H9 (cell line): ENCODE measurements around the gene TAF11L3. TPM values are rescaled to one million over a fixed set of nuclear protein-coding genes. Genes with fewer than 3 reads are reported as not detected.

Experiments
- DNase-seq: peaks from one replicate; pipeline ENCODE4 v3.0.0-alpha.2; 2017
- H2AFZ ChIP-seq: one replicate; pipeline ENCODE4 v1.6.1; 2013; ENCODE audit warnings: mild to moderate bottlenecking, low read length, control low read depth, moderate library complexity
- H2AK5ac ChIP-seq: 2 replicates; pipeline ENCODE4 v1.6.1; 2013; ENCODE audit warnings: low read length, control low read depth, mixed read lengths; ENCODE audit not compliant: insufficient read length
- H2BK120ac ChIP-seq: one replicate; pipeline ENCODE4 v1.6.1; 2013; ENCODE audit warnings: low read depth, mild to moderate bottlenecking, low read length, control low read depth, inconsistent platforms; ENCODE audit not compliant: poor library complexity, severe bottlenecking
- H2BK12ac ChIP-seq: 2 replicates; pipeline ENCODE4 v1.6.1; 2013; ENCODE audit warnings: low read length, control low read depth, mixed read lengths, low read depth; ENCODE audit not compliant: insufficient read length
- H2BK15ac ChIP-seq: 2 replicates; pipeline ENCODE4 v1.6.1; 2013; ENCODE audit warnings: low read depth, low read length, control low read depth
- H2BK20ac ChIP-seq: one replicate; pipeline ENCODE4 v1.6.1; 2013; ENCODE audit warnings: low read depth, mild to moderate bottlenecking, low read length, control low read depth, inconsistent platforms; ENCODE audit not compliant: poor library complexity, severe bottlenecking
- H2BK5ac ChIP-seq: 2 replicates; pipeline ENCODE4 v1.6.1; 2013; ENCODE audit warnings: low read length, control low read depth, mixed read lengths; ENCODE audit not compliant: insufficient read length
- H3K14ac ChIP-seq: 2 replicates; pipeline ENCODE4 v1.6.1; 2013; ENCODE audit warnings: low read length, control low read depth; ENCODE audit not compliant: insufficient read depth
- H3K18ac ChIP-seq: 2 replicates; pipeline ENCODE4 v1.6.1; 2013; ENCODE audit warnings: low read depth, mild to moderate bottlenecking, mixed read lengths, low read length, control low read depth; ENCODE audit not compliant: insufficient read length
- H3K23ac ChIP-seq: 2 replicates; pipeline ENCODE4 v1.6.1; 2013; ENCODE audit warnings: low read length, control low read depth, mixed read lengths, low read depth; ENCODE audit not compliant: insufficient read length
- H3K23me2 ChIP-seq: 2 replicates; pipeline ENCODE4 v1.6.1; 2013; ENCODE audit warnings: low read depth, mild to moderate bottlenecking, mixed read lengths, low read length, control low read depth; ENCODE audit not compliant: insufficient read length, poor library complexity, severe bottlenecking
- H3K27ac ChIP-seq: 2 replicates; pipeline ENCODE4 v1.5.1; 2013; ENCODE audit warnings: low read length, control low read depth, mixed read lengths, low read depth; ENCODE audit not compliant: insufficient read length
- H3K27me3 ChIP-seq: 2 replicates; pipeline ENCODE4 v1.6.1; 2013; ENCODE audit warnings: low read length, control low read depth, inconsistent platforms; ENCODE audit not compliant: insufficient read depth
- H3K4ac ChIP-seq: 2 replicates; pipeline ENCODE4 v1.6.1; 2013; ENCODE audit warnings: low read depth, mild to moderate bottlenecking, control low read depth, inconsistent platforms, low read length, moderate library complexity
- H3K4me1 ChIP-seq: 2 replicates; pipeline ENCODE4 v1.6.1; 2013; ENCODE audit warnings: low read length, control low read depth, inconsistent platforms; ENCODE audit not compliant: insufficient read depth
- H3K4me2 ChIP-seq: 2 replicates; pipeline ENCODE4 v1.6.1; 2013; ENCODE audit warnings: low read length, control low read depth, mixed read lengths; ENCODE audit not compliant: insufficient read length, insufficient read depth
- H3K56ac ChIP-seq: 2 replicates; pipeline ENCODE4 v1.6.1; 2013; ENCODE audit warnings: low read depth, mild to moderate bottlenecking, mixed read lengths, low read length, control low read depth; ENCODE audit not compliant: insufficient read length
- H3K79me1 ChIP-seq: 2 replicates; pipeline ENCODE4 v1.6.1; 2013; ENCODE audit warnings: low read depth, mild to moderate bottlenecking, moderate library complexity, low read length, control low read depth, inconsistent platforms; ENCODE audit not compliant: insufficient read depth, poor library complexity, severe bottlenecking
- H3K79me2 ChIP-seq: 2 replicates; pipeline ENCODE4 v1.6.1; 2013; ENCODE audit warnings: low read length, control low read depth, inconsistent platforms; ENCODE audit not compliant: insufficient read depth
- H3K9ac ChIP-seq: 2 replicates; pipeline ENCODE4 v1.6.1; 2013; ENCODE audit warnings: low read length, control low read depth, mixed read lengths; ENCODE audit not compliant: insufficient read length; ENCODE audit errors: extremely low read depth
- H3K9me3 ChIP-seq: one replicate; pipeline ENCODE4 v1.6.1; 2013; ENCODE audit warnings: low read depth, low read length, inconsistent platforms; ENCODE audit not compliant: control insufficient read depth
- H3T11ph ChIP-seq: one replicate; pipeline ENCODE4 v1.6.1; 2013; ENCODE audit warnings: mild to moderate bottlenecking, low read length, control low read depth, inconsistent platforms
- H4K20me1 ChIP-seq: one replicate; pipeline ENCODE4 v1.6.1; 2013; ENCODE audit not compliant: control insufficient read depth, insufficient read length, insufficient read depth
- H4K5ac ChIP-seq: 2 replicates; pipeline ENCODE4 v1.6.1; 2013; ENCODE audit warnings: low read depth, mild to moderate bottlenecking, mixed read lengths, low read length, control low read depth; ENCODE audit not compliant: insufficient read length
- H4K8ac ChIP-seq: replicated peaks from 2 replicates; pipeline ENCODE4 v1.6.1; 2013; ENCODE audit warnings: low read length, control low read depth, mixed read lengths, low read depth; ENCODE audit not compliant: insufficient read length
- H4K91ac ChIP-seq: 2 replicates; pipeline ENCODE4 v1.6.1; 2013; ENCODE audit warnings: low read depth, mild to moderate bottlenecking, moderate library complexity, mixed read lengths, low read length, control low read depth; ENCODE audit not compliant: insufficient read length
- H3K27ac Mint-ChIP-seq, 3 experiments: 2 replicates in 2 of 3; 3 replicates in 1 of 3; pipeline ENCODE4 v1.8.0; 2020 to 2021; ENCODE audit warnings: mixed read lengths in 3 of 3, mild to moderate bottlenecking in 1 of 3, moderate library complexity in 1 of 3
- H3K27me3 Mint-ChIP-seq: 2 replicates; pipeline ENCODE4 v1.8.0; 2021; ENCODE audit warnings: low read depth, mild to moderate bottlenecking, moderate library complexity, mixed read lengths
- H3K36me3 Mint-ChIP-seq, 3 experiments: 2 replicates in 2 of 3; 3 replicates in 1 of 3; pipeline ENCODE4 v1.8.0; 2020 to 2021; ENCODE audit warnings: low read depth in 3 of 3, mixed read lengths in 3 of 3; ENCODE audit not compliant: insufficient read depth in 1 of 3
- H3K4me1 Mint-ChIP-seq, 2 experiments: 2 replicates each; pipeline ENCODE4 v1.8.0; 2020; ENCODE audit warnings: mixed read lengths in 2 of 2
- H3K4me3 Mint-ChIP-seq, 2 experiments: 2 replicates in 1 of 2; 3 replicates in 1 of 2; pipeline ENCODE4 v1.8.0; 2020 to 2021; ENCODE audit warnings: mild to moderate bottlenecking in 2 of 2, mixed read lengths in 2 of 2, moderate library complexity in 1 of 2
- H3K9me3 Mint-ChIP-seq, 2 experiments: 2 replicates in 1 of 2; 3 replicates in 1 of 2; pipeline ENCODE4 v1.8.0; 2020; ENCODE audit warnings: mild to moderate bottlenecking in 2 of 2, mixed read lengths in 2 of 2, moderate library complexity in 1 of 2
- WGBS: extraction: QIAGEN DNeasy Blood & Tissue Kit; methylation state at CpG from one replicate; pipeline ENCODE4 v1.1.7; 2013; ENCODE audit warnings: missing lambda C conversion rate, low lambda C conversion rate, mixed read lengths; ENCODE audit not compliant: insufficient read length; ENCODE audit errors: extremely low coverage; 5-methylcytosine and 5-hydroxymethylcytosine counted together
- total RNA-seq: library from RNA; stranded (reverse); gene quantifications from 2 replicates; pipeline ENCODE4 v1.2.1, GENCODE V29; 2021
- TF ChIP-seq, protein P1 (sequence below): fragments of 200-600 bp; sonication (generic); conservative IDR thresholded peaks from 3 replicates; pipeline ENCODE4 v1.8.0; 2021; ENCODE audit warnings: antibody characterized with exemption, mild to moderate bottlenecking

Gene TAF11L3
- total RNA-seq, 1 experiment from 2014 or later, result not detected

DNA sequence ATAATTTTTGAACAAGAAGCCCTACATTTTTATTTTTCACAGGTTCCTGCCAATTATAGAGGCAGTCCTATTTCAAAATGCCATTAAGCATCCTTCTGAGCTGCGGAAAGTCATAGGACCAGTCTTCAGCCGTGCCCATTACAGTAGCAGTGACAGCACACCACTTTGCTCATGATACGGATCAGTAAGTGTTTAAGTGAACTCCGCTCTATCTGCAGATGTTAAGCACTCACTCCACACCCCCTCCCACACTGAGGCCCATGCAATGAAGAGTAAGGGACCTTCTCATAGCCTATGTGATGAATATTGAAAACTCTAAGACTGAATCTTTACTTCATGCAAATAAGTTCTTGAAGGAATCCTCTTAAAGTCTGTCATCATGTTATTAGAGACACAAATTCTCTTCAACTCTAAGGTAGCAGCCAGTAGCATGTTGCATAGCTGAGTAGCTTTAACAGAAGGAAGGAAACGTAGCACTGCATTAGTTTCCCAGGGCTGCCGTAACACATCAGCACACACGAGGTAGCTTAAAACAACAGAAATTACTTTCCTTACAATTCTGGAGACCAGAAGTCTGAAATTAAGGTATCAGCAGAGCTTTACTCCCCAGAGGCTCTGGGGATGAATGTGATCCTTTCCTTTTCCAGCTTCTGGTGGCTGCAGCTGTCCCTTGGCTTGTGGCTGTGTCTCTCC, 40.4 kb upstream of the TAF11L3 start:
- Histone ChIP-seq H3K23ac (no peak overlapping the region), H3K79me1 (no peaks in the 10 kb centered on the region), H3K4me1 (no peaks in the 10 kb centered on the region), H3K27ac (no peak overlapping the region), H2BK120ac (no peak overlapping the region), H2BK5ac (no peak overlapping the region), H2BK15ac (no peak overlapping the region), H3K23me2 (no peaks in the 10 kb centered on the region), H3K9ac (no peak overlapping the region), H3T11ph (no peak overlapping the region), H3K56ac (no peak overlapping the region), H3K4me2 (no peak overlapping the region), H4K5ac (no peak overlapping the region), H2AK5ac (no peak overlapping the region), H3K79me2 (no peaks in the 10 kb centered on the region), H2BK20ac (no peak overlapping the region), H2BK12ac (no peak overlapping the region), H3K4ac (no peak overlapping the region), H4K91ac (no peak overlapping the region), H3K18ac (no peak overlapping the region), H4K20me1 (no peaks in the 10 kb centered on the region), H3K14ac (no peak overlapping the region), H2AFZ (no peak overlapping the region), H3K9me3 (no peaks in the 10 kb centered on the region), H4K8ac (no peak overlapping the region), H3K27me3 (no peaks in the 10 kb centered on the region)
- no peaks in the 10 kb centered on the region for H3K27me3 Mint-ChIP-seq
- H3K4me1 Mint-ChIP-seq, result peaks cover 6 to 8% of the 10 kb centered on the region in 2 experiments
- no peaks in the 10 kb centered on the region for H3K36me3 Mint-ChIP-seq
- no peak for DNase-seq
- H3K9me3 Mint-ChIP-seq, result no peaks in the 10 kb centered on the region
- H3K4me3 Mint-ChIP-seq, result no peak overlapping the region
- no CpG with 5 or more reads among the region's 7 CpGs for WGBS
- no peak overlapping the region for H3K27ac Mint-ChIP-seq
- TF ChIP-seq, protein P1, sequence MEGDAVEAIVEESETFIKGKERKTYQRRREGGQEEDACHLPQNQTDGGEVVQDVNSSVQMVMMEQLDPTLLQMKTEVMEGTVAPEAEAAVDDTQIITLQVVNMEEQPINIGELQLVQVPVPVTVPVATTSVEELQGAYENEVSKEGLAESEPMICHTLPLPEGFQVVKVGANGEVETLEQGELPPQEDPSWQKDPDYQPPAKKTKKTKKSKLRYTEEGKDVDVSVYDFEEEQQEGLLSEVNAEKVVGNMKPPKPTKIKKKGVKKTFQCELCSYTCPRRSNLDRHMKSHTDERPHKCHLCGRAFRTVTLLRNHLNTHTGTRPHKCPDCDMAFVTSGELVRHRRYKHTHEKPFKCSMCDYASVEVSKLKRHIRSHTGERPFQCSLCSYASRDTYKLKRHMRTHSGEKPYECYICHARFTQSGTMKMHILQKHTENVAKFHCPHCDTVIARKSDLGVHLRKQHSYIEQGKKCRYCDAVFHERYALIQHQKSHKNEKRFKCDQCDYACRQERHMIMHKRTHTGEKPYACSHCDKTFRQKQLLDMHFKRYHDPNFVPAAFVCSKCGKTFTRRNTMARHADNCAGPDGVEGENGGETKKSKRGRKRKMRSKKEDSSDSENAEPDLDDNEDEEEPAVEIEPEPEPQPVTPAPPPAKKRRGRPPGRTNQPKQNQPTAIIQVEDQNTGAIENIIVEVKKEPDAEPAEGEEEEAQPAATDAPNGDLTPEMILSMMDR, result no peak
